ENCODE data around the gene TMEM120B.
A peak's percentile ranks its signal among the peaks of the same experiment; 100 is the strongest.

Gene TMEM120B

GRCh38 chr12:121792607-121793439 is 80.3 kb downstream of the TMEM120B start:
- no peak for DNase-seq (ENCODE audit: low read depth in 2 of 2)

- peak in 1 of 2 donors; percentile 70 for DNase-seq (ENCODE audit: low read depth in 2 of 2)
Observed at GRCh38 chr12:121793440-121793837, 80.9 kb downstream of the TMEM120B start, which contains the start of gene RHOF. TSS of gene RHOF (minus strand) at chr12:121793688. CDS start at chr12:121793633, 55 bp downstream.

- peak; percentile 91 to 93 for DNase-seq (ENCODE audit: low read depth in 2 of 2)
Observed at GRCh38 chr12:121793838-121794533, 81.4 kb downstream of the TMEM120B start.

GRCh38 chr12:121794534-121795033 is 82.0 kb downstream of the TMEM120B start:
- DNase-seq (ENCODE audit: low read depth in 2 of 2): no peak

- DNase-seq (ENCODE audit: low read depth in 2 of 2): peak; percentile 76 to 81
Observed at GRCh38 chr12:121795034-121795968, 82.7 kb downstream of the TMEM120B start.

GRCh38 chr12:121796855-121797751 is 84.6 kb downstream of the TMEM120B start:
- no peak for DNase-seq (ENCODE audit: low read depth in 2 of 2)

- no peak for DNase-seq (ENCODE audit: low read depth in 2 of 2)
Observed at GRCh38 chr12:121797937-121798786, 85.6 kb downstream of the TMEM120B start.

GRCh38 chr12:121798787-121799155 is 86.2 kb downstream of the TMEM120B start:
- DNase-seq (ENCODE audit: low read depth in 2 of 2): no peak

GRCh38 chr12:121799156-121799841 is 86.7 kb downstream of the TMEM120B start:
- no peak for DNase-seq (ENCODE audit: low read depth in 2 of 2)

GRCh38 chr12:121799842-121800693 is 87.5 kb downstream of the TMEM120B start:
- peak; percentile 75 to 76 for DNase-seq (ENCODE audit: low read depth in 2 of 2)

GRCh38 chr12:121800694-121801594 is 88.4 kb downstream of the TMEM120B start:
- no peak for DNase-seq (ENCODE audit: low read depth in 2 of 2)

GRCh38 chr12:121801595-121802484 is 89.3 kb downstream of the TMEM120B start:
- DNase-seq (ENCODE audit: low read depth in 2 of 2): no peak

GRCh38 chr12:121802485-121802842 is 89.9 kb downstream of the TMEM120B start:
- no peak for DNase-seq (ENCODE audit: low read depth in 2 of 2)

- DNase-seq (ENCODE audit: low read depth in 2 of 2): peak; percentile 75 to 79
Observed at GRCh38 chr12:121802843-121803698, 90.5 kb downstream of the TMEM120B start.

- DNase-seq (ENCODE audit: low read depth in 2 of 2): no peak
Observed at GRCh38 chr12:121803861-121804416, 91.4 kb downstream of the TMEM120B start, which contains the start of gene SETD1B. TSS of gene SETD1B (plus strand) at chr12:121804009. CDS start at chr12:121804738, 729 bp downstream.
